ENCODE measurements around the gene SMAD2.

The SMAD2 gene

DNA sequence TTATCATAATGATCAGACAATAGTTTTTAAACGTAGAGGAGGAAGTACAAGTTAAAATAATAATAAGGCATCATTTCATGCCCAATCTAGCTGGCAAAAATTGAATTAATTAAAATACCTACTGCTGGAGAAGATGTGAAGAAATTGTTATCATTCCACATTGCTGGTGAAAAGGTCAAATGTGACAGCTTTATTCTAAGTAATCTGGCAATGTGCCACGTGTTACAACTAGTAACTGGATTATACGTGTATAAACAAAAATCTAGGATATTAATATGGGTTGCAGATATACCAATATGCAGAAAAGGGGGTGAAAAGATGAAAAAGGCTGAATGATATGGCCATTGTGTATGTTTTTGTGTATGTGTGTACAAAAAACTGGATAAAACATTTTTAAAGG lies 32.4 kb downstream of the SMAD2 start:
- peak overlapping the region; percentile 68 for H3K27ac ChIP-seq
- TF ChIP-seq, protein P1, sequence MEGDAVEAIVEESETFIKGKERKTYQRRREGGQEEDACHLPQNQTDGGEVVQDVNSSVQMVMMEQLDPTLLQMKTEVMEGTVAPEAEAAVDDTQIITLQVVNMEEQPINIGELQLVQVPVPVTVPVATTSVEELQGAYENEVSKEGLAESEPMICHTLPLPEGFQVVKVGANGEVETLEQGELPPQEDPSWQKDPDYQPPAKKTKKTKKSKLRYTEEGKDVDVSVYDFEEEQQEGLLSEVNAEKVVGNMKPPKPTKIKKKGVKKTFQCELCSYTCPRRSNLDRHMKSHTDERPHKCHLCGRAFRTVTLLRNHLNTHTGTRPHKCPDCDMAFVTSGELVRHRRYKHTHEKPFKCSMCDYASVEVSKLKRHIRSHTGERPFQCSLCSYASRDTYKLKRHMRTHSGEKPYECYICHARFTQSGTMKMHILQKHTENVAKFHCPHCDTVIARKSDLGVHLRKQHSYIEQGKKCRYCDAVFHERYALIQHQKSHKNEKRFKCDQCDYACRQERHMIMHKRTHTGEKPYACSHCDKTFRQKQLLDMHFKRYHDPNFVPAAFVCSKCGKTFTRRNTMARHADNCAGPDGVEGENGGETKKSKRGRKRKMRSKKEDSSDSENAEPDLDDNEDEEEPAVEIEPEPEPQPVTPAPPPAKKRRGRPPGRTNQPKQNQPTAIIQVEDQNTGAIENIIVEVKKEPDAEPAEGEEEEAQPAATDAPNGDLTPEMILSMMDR (IDR thresholded peaks at IDR 0.05) = no peak
- TF ChIP-seq ZFX (IDR thresholded peaks at IDR 0.05; ENCODE audit: borderline replicate concordance) = no peak

DNA sequence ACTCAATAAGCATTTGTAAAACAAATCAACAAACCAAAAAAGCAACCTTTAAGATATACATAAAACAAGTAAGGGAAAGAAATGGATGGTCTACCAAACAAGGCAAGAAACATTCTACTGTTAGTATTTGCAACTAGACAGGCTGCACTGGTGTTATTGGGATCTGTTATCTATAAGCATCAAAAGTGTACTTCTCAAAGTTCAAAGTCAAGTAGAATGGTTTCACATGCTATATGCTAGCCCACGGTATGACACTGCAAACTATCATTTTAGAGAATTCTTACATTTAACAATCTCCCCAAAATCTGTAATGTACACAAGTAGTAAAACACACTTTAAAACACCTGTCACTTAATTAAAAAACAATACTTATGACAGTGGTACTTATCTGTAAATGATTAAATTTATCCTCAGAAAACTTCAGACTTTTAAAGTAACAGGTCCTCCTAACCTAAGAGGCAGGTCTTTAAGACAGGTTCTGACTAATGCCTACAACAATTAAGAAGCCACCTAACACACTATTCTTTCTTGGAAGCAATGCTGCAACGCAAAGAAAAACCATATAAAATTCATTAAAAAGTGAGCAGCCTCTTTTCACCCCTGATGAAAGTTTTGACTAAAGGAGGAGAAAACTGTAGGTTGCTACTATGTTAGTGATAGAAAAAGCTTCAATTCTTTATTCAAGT lies 34.8 kb downstream of the SMAD2 start:
- no peak for TF ChIP-seq ZFX (IDR thresholded peaks at IDR 0.05; ENCODE audit: borderline replicate concordance)
- TF ChIP-seq, protein P1 (IDR thresholded peaks at IDR 0.05) = no peak
- no peak overlapping the region for H3K27ac ChIP-seq

DNA sequence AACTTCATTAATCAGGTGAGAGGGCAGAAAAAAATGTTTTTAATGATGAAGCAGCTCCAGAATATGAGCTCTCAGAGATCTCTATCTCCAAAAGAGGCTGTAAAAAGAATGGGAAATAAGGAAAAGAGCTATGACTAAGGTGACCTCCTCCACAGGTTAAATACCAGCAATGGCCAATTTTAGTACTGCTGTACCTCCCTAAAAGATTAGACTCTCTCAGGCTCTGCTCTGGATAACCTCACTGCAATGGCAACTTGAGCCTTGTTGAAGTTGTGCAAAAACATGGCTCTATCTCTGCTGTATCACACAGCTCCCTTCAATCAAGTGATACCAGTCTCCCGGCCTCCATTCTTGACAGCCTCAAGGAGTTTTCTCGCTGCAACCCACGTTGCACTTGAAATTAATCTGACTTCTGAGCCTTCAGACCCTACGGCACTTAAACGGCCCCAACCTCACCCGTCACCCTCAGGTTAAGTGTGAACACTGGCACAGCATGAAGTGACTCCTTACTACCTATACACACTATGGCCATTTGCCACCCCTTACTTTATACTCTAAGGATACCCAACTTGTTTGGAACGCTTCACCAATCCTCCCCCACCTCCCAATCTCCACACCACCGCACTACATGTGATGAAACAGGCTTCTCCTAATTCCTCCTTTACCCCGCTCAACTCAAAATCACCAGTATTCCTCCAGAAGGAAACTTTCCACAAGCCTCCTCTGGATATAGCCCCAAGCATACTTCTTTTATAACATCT lies 36.3 kb downstream of the SMAD2 start:
- TF ChIP-seq ZFX (IDR thresholded peaks at IDR 0.05; ENCODE audit: borderline replicate concordance) = no peak
- TF ChIP-seq, protein P1 (IDR thresholded peaks at IDR 0.05) = no peak
- no peak overlapping the region for H3K27ac ChIP-seq

DNA sequence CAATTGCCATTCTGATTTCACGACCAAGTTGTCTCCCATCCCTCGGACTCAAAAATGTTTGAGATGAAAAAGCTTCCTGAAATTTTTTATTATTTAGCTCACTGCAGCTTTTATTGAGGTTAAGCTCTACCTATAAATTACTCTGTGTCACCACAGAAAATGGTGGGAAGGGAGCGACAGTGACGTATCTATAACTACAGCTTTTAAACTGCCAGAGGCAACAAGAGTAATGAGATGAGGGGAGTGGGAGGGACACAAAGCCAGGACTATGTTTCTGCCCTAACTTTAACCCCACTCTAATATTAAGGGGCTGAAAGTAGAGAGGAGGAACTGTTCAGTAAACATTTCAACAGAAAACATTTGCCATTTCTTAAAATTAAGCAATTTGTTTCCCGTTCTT lies 37.4 kb downstream of the SMAD2 start:
- no peak overlapping the region for H3K27ac ChIP-seq
- TF ChIP-seq, protein P1 (IDR thresholded peaks at IDR 0.05) = no peak
- TF ChIP-seq ZFX (IDR thresholded peaks at IDR 0.05; ENCODE audit: borderline replicate concordance) = no peak

DNA sequence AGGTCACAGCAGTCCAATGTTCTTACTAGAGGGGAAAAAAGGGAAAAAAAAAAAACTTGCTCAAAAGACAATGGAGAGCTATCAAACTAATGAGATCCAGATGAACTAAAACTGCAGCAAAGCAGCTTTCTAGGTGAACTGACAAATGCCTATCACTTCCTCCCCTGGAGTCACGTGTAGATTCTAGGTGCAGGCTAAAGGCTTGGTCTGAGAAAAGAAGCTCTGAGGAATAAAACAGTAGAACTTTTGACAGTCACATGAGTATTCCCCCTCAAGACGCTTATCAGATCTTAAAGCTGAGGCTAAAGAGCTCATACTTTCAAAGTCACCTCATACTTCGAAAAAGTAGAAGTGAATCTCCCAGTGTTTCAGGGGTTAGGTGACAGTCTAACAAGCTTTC lies 42.3 kb downstream of the SMAD2 start:
- TF ChIP-seq ZFX (IDR thresholded peaks at IDR 0.05; ENCODE audit: borderline replicate concordance) = no peak
- TF ChIP-seq, protein P1 (IDR thresholded peaks at IDR 0.05) = no peak
- no peak overlapping the region for H3K27ac ChIP-seq

DNA sequence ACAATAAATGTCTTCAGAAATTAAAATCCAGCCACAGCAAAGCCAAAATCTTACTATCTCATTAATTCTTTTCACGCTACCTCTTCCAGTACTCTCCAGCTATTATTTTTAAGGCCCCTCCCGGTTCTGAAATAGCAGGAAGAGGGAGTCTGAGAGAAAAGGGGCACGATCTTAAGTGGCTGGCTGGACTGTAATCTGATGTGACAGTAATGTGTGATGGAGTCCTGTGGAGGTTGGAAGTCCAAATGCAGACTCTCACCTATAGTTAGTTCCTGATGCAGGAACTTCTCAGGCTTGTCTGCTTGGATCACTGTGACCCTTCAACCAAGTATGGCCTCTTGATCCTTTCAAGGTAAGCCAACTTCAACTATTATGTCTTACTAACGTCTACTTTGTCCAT lies 43.2 kb downstream of the SMAD2 start:
- TF ChIP-seq ZFX (IDR thresholded peaks at IDR 0.05; ENCODE audit: borderline replicate concordance) = no peak
- TF ChIP-seq, protein P1 (IDR thresholded peaks at IDR 0.05) = no peak
- H3K27ac ChIP-seq = no peak overlapping the region

DNA sequence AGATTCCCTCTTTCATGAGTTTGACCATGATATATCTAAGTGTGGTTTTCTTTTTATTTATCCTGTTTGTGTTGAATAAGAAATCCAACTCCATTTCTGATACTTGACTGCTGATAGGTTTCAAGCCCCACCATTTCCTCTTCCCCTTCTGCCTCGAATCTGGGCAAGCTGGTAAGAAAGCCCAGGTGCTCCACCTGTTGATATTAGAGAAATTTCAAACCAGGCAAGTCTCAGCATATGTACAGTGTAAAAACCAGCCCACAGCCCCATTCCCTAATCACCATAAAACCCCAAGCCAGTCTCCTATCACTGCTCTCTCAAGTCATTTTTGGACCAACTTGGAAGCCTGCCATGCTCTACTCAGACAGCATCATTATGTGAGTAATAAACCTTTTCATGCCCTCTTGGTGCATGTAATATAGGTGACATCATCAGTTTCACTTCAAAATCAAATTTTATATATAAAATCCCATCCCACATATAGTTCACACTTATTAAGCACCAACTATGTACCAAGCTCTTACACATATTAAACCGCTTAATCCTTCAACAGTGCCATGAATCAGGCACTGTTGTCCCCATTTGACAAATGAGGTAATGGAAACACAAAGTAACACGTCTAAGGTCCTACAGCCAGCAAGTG lies 46.6 kb downstream of the SMAD2 start:
- TF ChIP-seq ZFX (IDR thresholded peaks at IDR 0.05; ENCODE audit: borderline replicate concordance) = no peak
- TF ChIP-seq, protein P1 (IDR thresholded peaks at IDR 0.05) = no peak
- H3K27ac ChIP-seq = no peak overlapping the region

Measured in 22Rv1 (cell line).